PC-3 (cell line): ENCODE results near the gene CFL1. TPM values are rescaled to one million over a fixed set of nuclear protein-coding genes. Genes with fewer than 3 reads are reported as not detected.
"Not testable (repeated sequence)": the region's sequence is repeated elsewhere in the genome, so short reads cannot be mapped to it uniquely, and the experiment has no call there.

Source experiments
- ATAC-seq: fragments of 200-7000 bp; cut with Tn5 transposase; 2 replicates; pipeline ENCODE4 v1.9.1; 2020; ENCODE audit warnings: mild to moderate bottlenecking, moderate library complexity
- BruUV-seq: library from RNA; stranded (reverse); fragments of 400-500 nt; replicated peaks from 2 replicates; lab custom pipeline; 2021; lab: Mats Ljungman, UMichigan
- CTCF ChIA-PET: fragments of 300-600 bp; sonication (Branson Sonifier 250); formaldehyde crosslinking; loops from one replicate; lab custom pipeline; 2022; ENCODE audit warnings: antibody characterized with exemption; lab: Charles Lee
- POLR2A ChIA-PET: fragments of 300-600 bp; sonication (Branson Sonifier 250); formaldehyde crosslinking; loops from one replicate; lab custom pipeline; 2022; ENCODE audit warnings: antibody characterized with exemption; ENCODE audit not compliant: unreplicated experiment; lab: Charles Lee
- DNase-seq: peaks from one replicate; pipeline ENCODE4 v3.0.0-alpha.2; 2015
- H2AFZ ChIP-seq: fragments of 300-600 bp; sonication (generic); 2 replicates; pipeline ENCODE4 v1.6.0; 2016; ENCODE audit warnings: antibody characterized with exemption, low read length
- H3F3A ChIP-seq: fragments of 300-600 bp; sonication (generic); one replicate; pipeline ENCODE4 v1.6.0; 2017; ENCODE audit warnings: antibody characterized with exemption, low read length, control low read depth, mild to moderate bottlenecking; ENCODE audit not compliant: unreplicated experiment
- H3K27ac ChIP-seq: fragments of 300-600 bp; sonication (generic); 2 replicates; pipeline ENCODE4 v1.5.1; 2016; ENCODE audit warnings: mild to moderate bottlenecking, low read length
- H3K27me3 ChIP-seq: fragments of 300-600 bp; sonication (generic); 2 replicates; pipeline ENCODE4 v1.6.1; 2016; ENCODE audit warnings: low read length, mixed read lengths
- H3K36me3 ChIP-seq: fragments of 300-600 bp; sonication (generic); 2 replicates; pipeline ENCODE4 v1.6.1; 2016; ENCODE audit warnings: low read depth, mixed run types, low read length, mixed read lengths
- H3K4me1 ChIP-seq: fragments of 300-600 bp; sonication (generic); 2 replicates; pipeline ENCODE4 v1.5.1; 2016; ENCODE audit warnings: low read length; ENCODE audit not compliant: insufficient read depth
- H3K4me2 ChIP-seq: fragments of 300-600 bp; sonication (generic); 2 replicates; pipeline ENCODE4 v1.6.0; 2016; ENCODE audit warnings: low read length
- H3K4me3 ChIP-seq: fragments of 300-600 bp; sonication (generic); 2 replicates; pipeline ENCODE4 v1.5.1; 2016; ENCODE audit warnings: mild to moderate bottlenecking, low read length, mixed read lengths
- H3K79me2 ChIP-seq: fragments of 300-600 bp; sonication (generic); 2 replicates; pipeline ENCODE4 v1.6.1; 2017; ENCODE audit warnings: low read length, mixed read lengths
- H3K9ac ChIP-seq: fragments of 300-600 bp; sonication (generic); 2 replicates; pipeline ENCODE4 v1.6.0; 2016; ENCODE audit warnings: mild to moderate bottlenecking, low read length
- H3K9me2 ChIP-seq: fragments of 300-600 bp; sonication (generic); replicated peaks from 2 replicates; pipeline ENCODE4 v1.6.1; 2016; ENCODE audit warnings: mixed run types, low read length, mixed read lengths
- H3K9me3 ChIP-seq: fragments of 300-600 bp; sonication (generic); 2 replicates; pipeline ENCODE4 v1.6.1; 2016; ENCODE audit warnings: low read length, mixed read lengths
- H4K20me1 ChIP-seq: fragments of 300-600 bp; sonication (generic); 2 replicates; pipeline ENCODE4 v1.6.1; 2016; ENCODE audit warnings: low read length, mixed read lengths
- CTCF ChIP-seq: fragments of 300-600 bp; sonication (generic); conservative IDR thresholded peaks from 2 replicates; pipeline ENCODE4 v1.5.1; 2017; ENCODE audit warnings: antibody characterized with exemption, low read depth, mild to moderate bottlenecking, low read length
- EZH2 ChIP-seq: fragments of 300-600 bp; sonication (generic); IDR thresholded peaks from one replicate; pipeline ENCODE4 v1.6.1; 2017; ENCODE audit warnings: antibody characterized with exemption, mild to moderate bottlenecking, low read length; ENCODE audit not compliant: unreplicated experiment
- EZH2phosphoT487 ChIP-seq: fragments of 300-600 bp; sonication (generic); IDR thresholded peaks from 2 replicates; pipeline ENCODE4 v1.6.1; 2018; ENCODE audit warnings: mild to moderate bottlenecking, antibody characterized with exemption, low read length, borderline replicate concordance
- intact Hi-C: fragments of 100-400 bp; cut with micrococcal nuclease; formaldehyde crosslinking; loops from 2 replicates; pipeline ENCODE4 v1.9.0; 2023
- total RNA-seq: library from RNA; depleted of rRNA; stranded (reverse); fragments of >200 nt; gene quantifications from 2 replicates; pipeline ENCODE4 v1.2.3, GENCODE V29; 2014

CFL1 gene
- total RNA-seq, 1 experiment from 2014 or later: 2,710 TPM

- Histone ChIP-seq H2AFZ (peak overlapping the region; percentile 63; the same call in 1 of the 2 replicates), H3K4me1 (no peaks in the 10 kb centered on the region), H3K9me2 (no peaks in the 10 kb centered on the region), H3K9me3 (no peaks in the 10 kb centered on the region), H3K36me3 (no peaks in the 10 kb centered on the region), H3F3A (no peaks in the 10 kb centered on the region), H3K27ac (no peak overlapping the region), H4K20me1 (no peaks in the 10 kb centered on the region), H3K79me2 (no peaks in the 10 kb centered on the region), H3K4me2 (peak overlapping the region; percentile 63), H3K9ac (no peak overlapping the region), H3K4me3 (peak overlapping the region; percentile 43; the same call in 1 of the 2 replicates), H3K27me3 (peaks cover 20% of the 10 kb centered on the region; the same call in 1 of the 2 replicates)
- intact Hi-C loops: no loop called here
- TF ChIP-seq EZH2 (no peak), CTCF (no peak), EZH2phosphoT487 (no peak)
- no peak for DNase-seq
- no TSS peak for BruUV-seq
- ChIA-PET CTCF (no interaction called here), POLR2A (no interaction called here)
- ATAC-seq: peak; percentile 12; the same call in 1 of the 2 replicates
These were observed 23.8 kb downstream of the CFL1 start for GRCh38 chr11:65834202-65834601.

- H3K27ac ChIP-seq: no peak within 1 kb of the TSS
- H3F3A ChIP-seq: no peaks in the 10 kb centered on the region
- H3K9me2 ChIP-seq: no peaks in the 10 kb centered on the region
- peak within 1 kb of the TSS; percentile 43; the same call in 1 of the 2 replicates for H3K4me3 ChIP-seq
- peak within 1 kb of the TSS; percentile 63 for H2AFZ ChIP-seq
- CTCF ChIA-PET: no interaction called here
- no peaks in the 10 kb centered on the region for H3K4me1 ChIP-seq
- H3K27me3 ChIP-seq: peaks cover 20% of the 10 kb centered on the region; the same call in 1 of the 2 replicates
- no peaks in the 10 kb centered on the region for H3K36me3 ChIP-seq
- no TSS peak for BruUV-seq
- peak; percentile 99 for ATAC-seq
- intact Hi-C loops: no loop called here
- no peaks in the 10 kb centered on the region for H4K20me1 ChIP-seq
- H3K9me3 ChIP-seq: no peaks in the 10 kb centered on the region
- H3K9ac ChIP-seq: no peak within 1 kb of the TSS
- TF ChIP-seq EZH2 (no peak), EZH2phosphoT487 (no peak), CTCF (no peak)
- peak; percentile 82 for DNase-seq
- H3K4me2 ChIP-seq: peak within 1 kb of the TSS; percentile 63
- H3K79me2 ChIP-seq: no peaks in the 10 kb centered on the region
- POLR2A ChIA-PET: no interaction called here
These were observed 24.5 kb downstream of the CFL1 start, which contains the start of gene SNX32 for GRCh38 chr11:65833297-65834030. TSS of gene SNX32 (plus strand) at chr11:65833963. CDS start at chr11:65834066, 103 bp downstream.

DNA sequence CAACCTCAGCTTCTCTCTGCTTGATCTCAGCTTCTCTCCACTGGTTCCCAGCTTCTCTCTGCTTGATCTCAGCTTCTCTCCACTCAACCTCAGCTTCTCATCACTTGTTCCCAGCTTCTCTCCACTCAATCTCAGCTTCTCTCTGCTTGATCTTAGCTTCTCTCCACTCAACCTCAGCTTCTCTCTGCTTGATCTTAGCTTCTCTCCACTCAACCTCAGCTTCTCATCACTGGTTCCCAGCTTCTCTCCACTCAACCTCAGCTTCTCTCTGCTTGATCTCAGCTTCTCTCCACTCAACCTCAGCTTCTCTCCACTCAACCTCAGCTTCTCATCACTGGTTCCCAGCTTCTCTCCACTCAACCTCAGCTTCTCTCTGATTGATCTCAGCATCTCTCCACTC lies 25.7 kb downstream of the CFL1 start:
- POLR2A ChIA-PET: interaction anchor here (0.6 to 0.7 kb wide), 2 partner anchors 33 to 154 kb away, joined by 5 to 13 read pairs; no protein-coding TSS in a partner anchor
- CTCF ChIA-PET: interaction anchor here (0.6 kb wide), 1 partner anchor 63 kb away, joined by 7 read pairs; no protein-coding TSS in a partner anchor
- H3K9me3 ChIP-seq, H3K4me3 ChIP-seq, H3K79me2 ChIP-seq, ATAC-seq, DNase-seq, H3K36me3 ChIP-seq, H4K20me1 ChIP-seq, H3K9ac ChIP-seq, H2AFZ ChIP-seq, intact Hi-C loops, BruUV-seq, H3K4me1 ChIP-seq, H3K9me2 ChIP-seq, H3K27ac ChIP-seq, H3K4me2 ChIP-seq, H3F3A ChIP-seq: not testable (repeated sequence)
- H3K27me3 ChIP-seq: peaks cover 20% of the 10 kb centered on the region; the same call in 1 of the 2 replicates
